SU-DHL-6 (cell line): ENCODE data around the gene MYT1.

Source experiments
- H2AFZ ChIP-seq: fragments of 200-600 bp; sonication (generic); 2 replicates; pipeline ENCODE4 v1.6.1; 2014; ENCODE audit warnings: low read depth, mild to moderate bottlenecking, moderate library complexity, mixed read lengths, antibody characterized with exemption, low read length; ENCODE audit not compliant: severe bottlenecking
- H3F3A ChIP-seq: fragments of 200-600 bp; shearing (Covaris generic); 2 replicates; pipeline ENCODE4 v1.6.0; 2016; ENCODE audit warnings: antibody characterized with exemption, mild to moderate bottlenecking; ENCODE audit not compliant: insufficient read depth
- H3K27ac ChIP-seq: fragments of 200-600 bp; sonication (generic); 2 replicates; pipeline ENCODE4 v1.5.1; 2016; ENCODE audit warnings: low read depth, mild to moderate bottlenecking, low read length, moderate library complexity, mixed read lengths
- H3K27me3 ChIP-seq: fragments of 200-600 bp; sonication (generic), shearing (Covaris generic); 2 replicates; pipeline ENCODE4 v1.6.0; 2014; ENCODE audit warnings: mild to moderate bottlenecking, low read length
- H3K36me3 ChIP-seq: fragments of 200-600 bp; sonication (generic); 2 replicates; pipeline ENCODE4 v1.6.1; 2014; ENCODE audit warnings: mild to moderate bottlenecking, low read length, mixed read lengths
- H3K4me2 ChIP-seq: fragments of 300-600, 200-600 bp; shearing (Covaris generic), sonication (generic); 2 replicates; pipeline ENCODE4 v1.6.0; 2014; ENCODE audit warnings: low read length, low read depth, mild to moderate bottlenecking; ENCODE audit not compliant: poor library complexity, severe bottlenecking
- H3K4me3 ChIP-seq: fragments of 200-600 bp; sonication (generic); 2 replicates; pipeline ENCODE4 v1.5.1; 2014; ENCODE audit warnings: antibody characterized with exemption, low read length, mild to moderate bottlenecking, mixed read lengths; ENCODE audit not compliant: insufficient read depth, poor library complexity, severe bottlenecking
- H3K79me2 ChIP-seq: fragments of 200-600 bp; sonication (generic); 2 replicates; pipeline ENCODE4 v1.6.1; 2014; ENCODE audit warnings: mild to moderate bottlenecking, low read length, moderate library complexity; ENCODE audit not compliant: insufficient read depth
- H3K9ac ChIP-seq: fragments of 200-600 bp; sonication (generic); 2 replicates; pipeline ENCODE4 v1.7.0; 2014; ENCODE audit warnings: mild to moderate bottlenecking, low read length
- H3K9me2 ChIP-seq: fragments of 200-600 bp; sonication (generic); replicated peaks from 2 replicates; pipeline ENCODE4 v1.6.1; 2014; ENCODE audit warnings: low read length; ENCODE audit not compliant: insufficient read depth
- H3K9me3 ChIP-seq: fragments of 200-600 bp; sonication (generic); 2 replicates; pipeline ENCODE4 v1.6.1; 2014; ENCODE audit warnings: low read length, mixed read lengths; ENCODE audit not compliant: insufficient read depth
- H4K20me1 ChIP-seq: fragments of 200-600 bp; sonication (generic); 2 replicates; pipeline ENCODE4 v1.6.1; 2014; ENCODE audit warnings: low read depth, mild to moderate bottlenecking, antibody characterized with exemption, low read length, moderate library complexity, mixed read lengths
- CTCF ChIP-seq: fragments of 200-600 bp; sonication (generic); IDR thresholded peaks from one replicate; pipeline ENCODE4 v1.5.1; 2017; ENCODE audit warnings: antibody characterized with exemption, mild to moderate bottlenecking, low read length, moderate library complexity; ENCODE audit not compliant: insufficient read depth, poor library complexity, severe bottlenecking
- EZH2phosphoT487 ChIP-seq: fragments of 200-600 bp; sonication (generic), shearing (Covaris generic); conservative IDR thresholded peaks from 2 replicates; pipeline ENCODE4 v1.6.1; 2018; ENCODE audit warnings: mild to moderate bottlenecking, antibody characterized with exemption, low read length, moderate library complexity, mixed read lengths

MYT1 gene

GRCh38 chr20:64244281-64244805 lies 80.1 kb downstream of the MYT1 start:
- no peak overlapping the region for H2AFZ ChIP-seq
- TF ChIP-seq EZH2phosphoT487, result no peak
- no peak for TF ChIP-seq CTCF
- H3K36me3 ChIP-seq, result no peaks in the 10 kb centered on the region
- H3K4me3 ChIP-seq, result no peak overlapping the region
- H3K27me3 ChIP-seq, result no peaks in the 10 kb centered on the region
- H4K20me1 ChIP-seq, result no peaks in the 10 kb centered on the region
- no peak overlapping the region for H3K27ac ChIP-seq
- H3K4me2 ChIP-seq, result no peak overlapping the region
- H3K79me2 ChIP-seq, result no peaks in the 10 kb centered on the region
- H3F3A ChIP-seq, result no peaks in the 10 kb centered on the region
- H3K9ac ChIP-seq, result no peak overlapping the region
- no peaks in the 10 kb centered on the region for H3K9me3 ChIP-seq
- H3K9me2 ChIP-seq, result no peaks in the 10 kb centered on the region

- H2AFZ ChIP-seq, result no peak overlapping the region
- H4K20me1 ChIP-seq, result no peaks in the 10 kb centered on the region
- H3K27me3 ChIP-seq, result no peaks in the 10 kb centered on the region
- H3F3A ChIP-seq, result no peaks in the 10 kb centered on the region
- no peak overlapping the region for H3K4me2 ChIP-seq
- no peak overlapping the region for H3K4me3 ChIP-seq
- no peaks in the 10 kb centered on the region for H3K9me2 ChIP-seq
- H3K27ac ChIP-seq, result no peak overlapping the region
- H3K36me3 ChIP-seq, result no peaks in the 10 kb centered on the region
- no peak overlapping the region for H3K9ac ChIP-seq
- no peaks in the 10 kb centered on the region for H3K9me3 ChIP-seq
- TF ChIP-seq CTCF (no peak), EZH2phosphoT487 (no peak)
- H3K79me2 ChIP-seq, result no peaks in the 10 kb centered on the region
Observed at GRCh38 chr20:64244870-64245603, 80.8 kb downstream of the MYT1 start.

GRCh38 chr20:64245746-64246595 lies 81.7 kb downstream of the MYT1 start:
- Histone ChIP-seq H2AFZ (no peak overlapping the region), H3K4me2 (no peak overlapping the region), H4K20me1 (no peaks in the 10 kb centered on the region), H3K9me3 (no peaks in the 10 kb centered on the region), H3K9ac (no peak overlapping the region), H3K79me2 (no peaks in the 10 kb centered on the region), H3F3A (no peaks in the 10 kb centered on the region), H3K27me3 (0 out of 2 replicates have a peak, but pooled peaks cover 2% of the 10 kb centered on the region), H3K27ac (no peak overlapping the region), H3K36me3 (no peaks in the 10 kb centered on the region), H3K4me3 (no peak overlapping the region), H3K9me2 (no peaks in the 10 kb centered on the region)
- no peak for TF ChIP-seq EZH2phosphoT487
- TF ChIP-seq CTCF, result no peak
